ENCODE measurements around the gene SLC10A3. TPM values are rescaled to one million over a fixed set of nuclear protein-coding genes. Genes with fewer than 3 reads are reported as not detected.
A peak's percentile ranks its signal among the peaks of the same experiment; 100 is the strongest.

SLC10A3 gene
- total RNA-seq, 6 donors from 2014 or later, result 16.8 to 33.4 (median 28.7) TPM

DNA sequence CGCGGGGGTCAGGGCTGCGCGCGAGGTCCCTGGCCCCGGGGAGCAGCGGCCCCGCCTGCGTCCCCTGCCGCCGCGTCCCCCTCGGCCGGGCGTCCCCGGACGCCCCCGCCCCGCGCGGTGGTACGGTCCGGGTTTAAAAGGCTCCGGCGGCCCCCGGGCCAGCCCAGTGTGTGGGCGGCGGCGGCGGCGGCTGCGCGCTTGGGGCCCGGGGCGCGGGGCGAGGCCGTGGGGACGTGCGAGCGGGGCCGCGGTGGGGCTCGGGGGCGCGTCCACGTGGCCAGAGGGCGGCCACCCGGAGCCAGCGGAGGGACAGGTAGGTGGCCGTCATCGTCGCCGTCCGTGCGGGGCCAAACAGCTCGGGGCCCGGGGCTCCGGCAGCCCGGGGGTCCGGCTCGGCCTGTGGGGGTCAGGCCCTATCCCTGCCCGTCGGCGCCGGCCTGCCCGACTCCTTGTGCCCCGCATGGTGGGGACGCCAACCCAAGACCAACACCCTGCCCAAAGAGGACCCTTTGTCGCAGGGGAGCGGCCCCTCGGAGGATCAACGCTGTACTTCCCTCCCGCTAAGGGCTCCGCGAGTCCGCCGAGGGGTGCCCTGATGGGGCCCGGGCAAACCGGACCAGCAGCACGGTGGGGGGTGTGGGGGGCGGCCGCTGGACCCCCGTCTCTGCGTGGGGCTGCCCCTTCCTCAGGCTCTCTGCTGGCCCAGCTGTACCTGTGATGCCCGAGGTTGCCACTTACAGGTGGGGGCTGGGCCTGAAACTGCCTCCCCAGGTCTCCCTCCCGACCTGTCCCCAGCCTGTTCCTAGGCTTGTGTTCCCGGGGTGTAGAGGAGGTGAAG lies 32.1 kb downstream of the SLC10A3 start, which contains the start of gene PLXNA3:
Gene PLXNA3 (plus strand): TSS at position 166 of the 838 bp plus-strand sequence. CDS start 1,903 bp downstream, outside the sequence.
- 70% methylated on average over 31 of the region's 88 CpGs; no CpG with 5 or more reads in 1 of the 2 donors for WGBS, 2 donors

GRCh38 chrX:154457491-154458115 lies 32.8 kb downstream of the SLC10A3 start:
- peaks cover 0 to 5% (median 1%) of the 10 kb centered on the region in 4 donors for H3K36me3 ChIP-seq
- H3K4me3 ChIP-seq, result peak overlapping the region; percentile 22 to 67 (median 64)
- ATAC-seq (ENCODE audit: low FRiP score in 2 of 2) (peak in 1 of 2 donors; percentile 81), DNase-seq (peak; percentile 66 to 92)
- H3K9me3 ChIP-seq, result no peaks in the 10 kb centered on the region
- H3K4me1 ChIP-seq, result peaks cover 0 to 7% (median 4%) of the 10 kb centered on the region in 4 donors
- WGBS, 2 donors, result 13 to 42% methylated on average over 20 to 47 of the region's 65 CpGs
- H3K27me3 ChIP-seq, result no peaks in the 10 kb centered on the region
- peak overlapping the region in 2 of 4 donors; percentile 69 to 74 for H3K27ac ChIP-seq
- TF ChIP-seq, protein P1, sequence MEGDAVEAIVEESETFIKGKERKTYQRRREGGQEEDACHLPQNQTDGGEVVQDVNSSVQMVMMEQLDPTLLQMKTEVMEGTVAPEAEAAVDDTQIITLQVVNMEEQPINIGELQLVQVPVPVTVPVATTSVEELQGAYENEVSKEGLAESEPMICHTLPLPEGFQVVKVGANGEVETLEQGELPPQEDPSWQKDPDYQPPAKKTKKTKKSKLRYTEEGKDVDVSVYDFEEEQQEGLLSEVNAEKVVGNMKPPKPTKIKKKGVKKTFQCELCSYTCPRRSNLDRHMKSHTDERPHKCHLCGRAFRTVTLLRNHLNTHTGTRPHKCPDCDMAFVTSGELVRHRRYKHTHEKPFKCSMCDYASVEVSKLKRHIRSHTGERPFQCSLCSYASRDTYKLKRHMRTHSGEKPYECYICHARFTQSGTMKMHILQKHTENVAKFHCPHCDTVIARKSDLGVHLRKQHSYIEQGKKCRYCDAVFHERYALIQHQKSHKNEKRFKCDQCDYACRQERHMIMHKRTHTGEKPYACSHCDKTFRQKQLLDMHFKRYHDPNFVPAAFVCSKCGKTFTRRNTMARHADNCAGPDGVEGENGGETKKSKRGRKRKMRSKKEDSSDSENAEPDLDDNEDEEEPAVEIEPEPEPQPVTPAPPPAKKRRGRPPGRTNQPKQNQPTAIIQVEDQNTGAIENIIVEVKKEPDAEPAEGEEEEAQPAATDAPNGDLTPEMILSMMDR (IDR thresholded peaks at IDR 0.05), result no peak
- TF ChIP-seq POLR2A (IDR thresholded peaks at IDR 0.05), result no peak
- TF ChIP-seq EP300 (IDR thresholded peaks at IDR 0.05), result no peak
- TF ChIP-seq POLR2AphosphoS5 (IDR thresholded peaks at IDR 0.05), result no peak

More for the DNA sequence above, 32.1 kb downstream of the SLC10A3 start, which contains the start of gene PLXNA3:
- Histone ChIP-seq H3K9me3 (no peaks in the 10 kb centered on the region), H3K27ac (peak within 1 kb of the TSS in 3 of 4 donors; percentile 49 to 74 (median 69)), H3K4me3 (peak within 1 kb of the TSS; percentile 22 to 67 (median 64)), H3K4me1 (peaks cover 0 to 7% (median 4%) of the 10 kb centered on the region in 4 donors), H3K36me3 (peaks cover 0 to 5% (median 0%) of the 10 kb centered on the region in 4 donors), H3K27me3 (no peaks in the 10 kb centered on the region)
- ATAC-seq (ENCODE audit: low FRiP score in 2 of 2), result peak in 1 of 2 donors; percentile 93
- peak in 1 of 2 donors; percentile 94 for DNase-seq
- TF ChIP-seq, protein P1 (IDR thresholded peaks at IDR 0.05), result no peak
- no peak for TF ChIP-seq EP300 (IDR thresholded peaks at IDR 0.05)
- TF ChIP-seq POLR2AphosphoS5 (IDR thresholded peaks at IDR 0.05), result peak in 1 of 2 donors; percentile 32
- peak in 2 of 4 donors; percentile 48 to 78 for TF ChIP-seq POLR2A (IDR thresholded peaks at IDR 0.05)

DNA sequence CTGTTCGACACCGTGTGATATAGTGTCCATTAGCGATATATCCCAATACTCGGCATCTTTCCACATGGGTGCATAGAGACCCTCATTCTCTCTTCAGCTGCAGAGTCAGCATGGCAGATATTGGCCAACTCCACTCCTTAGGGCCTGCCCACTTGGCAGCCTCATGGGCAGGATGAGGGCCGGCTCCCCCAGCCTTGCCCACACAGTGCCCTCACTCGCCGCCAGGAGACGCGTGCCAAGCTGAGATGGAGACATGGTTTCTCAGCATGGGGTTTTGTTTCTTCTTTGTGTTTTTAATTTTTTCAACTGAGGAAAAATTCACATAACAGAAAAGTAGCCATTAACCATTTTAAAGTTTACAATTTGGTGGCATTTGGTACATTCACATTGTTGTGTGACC lies 37.6 kb downstream of the SLC10A3 start:
- Histone ChIP-seq H3K4me1 (no peaks in the 10 kb centered on the region), H3K27me3 (no peaks in the 10 kb centered on the region), H3K4me3 (no peak overlapping the region), H3K9me3 (no peaks in the 10 kb centered on the region), H3K36me3 (peaks cover 0 to 39% (median 21%) of the 10 kb centered on the region in 4 donors), H3K27ac (no peak overlapping the region)
- DNase-seq, result no peak
- no peak for ATAC-seq (ENCODE audit: low FRiP score in 2 of 2)
- TF ChIP-seq EP300 (IDR thresholded peaks at IDR 0.05) (no peak), POLR2AphosphoS5 (IDR thresholded peaks at IDR 0.05) (no peak), POLR2A (IDR thresholded peaks at IDR 0.05) (no peak)
- TF ChIP-seq, protein P1 (IDR thresholded peaks at IDR 0.05), result no peak
- WGBS, 2 donors, result 91 to 96% methylated on average over 8 to 9 of the region's 9 CpGs

- ATAC-seq (ENCODE audit: low FRiP score in 2 of 2) (no peak), DNase-seq (no peak)
- Histone ChIP-seq H3K4me1 (peaks cover 0 to 12% (median 0%) of the 10 kb centered on the region in 4 donors), H3K9me3 (no peaks in the 10 kb centered on the region), H3K36me3 (peaks cover 0 to 50% (median 21%) of the 10 kb centered on the region in 4 donors), H3K27me3 (no peaks in the 10 kb centered on the region), H3K4me3 (no peak overlapping the region), H3K27ac (no peak overlapping the region)
- TF ChIP-seq POLR2AphosphoS5 (IDR thresholded peaks at IDR 0.05) (no peak), EP300 (IDR thresholded peaks at IDR 0.05) (no peak), POLR2A (IDR thresholded peaks at IDR 0.05) (no peak)
- TF ChIP-seq, protein P1 (IDR thresholded peaks at IDR 0.05), result no peak
- 92% methylated on average over 14 to 17 of the region's 17 CpGs for WGBS, 2 donors
These were observed 40.1 kb downstream of the SLC10A3 start for GRCh38 chrX:154450312-154450711.

All from upper lobe of left lung (tissue), 6 donors.